GM19351 (cell line): ENCODE measurements around the gene OR13C5.

ENCODE experiments used
- ATAC-seq: cut with Tn5 transposase; IDR thresholded peaks from one replicate; pipeline ENCODE4 v1.9.1; 2021; ENCODE audit warnings: mild to moderate bottlenecking, moderate library complexity; ENCODE audit not compliant: unreplicated experiment

Gene OR13C5

GRCh38 chr9:104555521-104555920 is 43.7 kb downstream of the OR13C5 start:
- no peak for ATAC-seq

GRCh38 chr9:104553261-104553660 is 46.0 kb downstream of the OR13C5 start:
- ATAC-seq, result no peak
